DMS153 (cell line): Measurements from ENCODE around the gene CHIT1.

Experiments used
- DNase-seq: peaks from one replicate; lab custom pipeline; 2025; lab: John Stamatoyannopoulos, UW

Gene CHIT1

DNA sequence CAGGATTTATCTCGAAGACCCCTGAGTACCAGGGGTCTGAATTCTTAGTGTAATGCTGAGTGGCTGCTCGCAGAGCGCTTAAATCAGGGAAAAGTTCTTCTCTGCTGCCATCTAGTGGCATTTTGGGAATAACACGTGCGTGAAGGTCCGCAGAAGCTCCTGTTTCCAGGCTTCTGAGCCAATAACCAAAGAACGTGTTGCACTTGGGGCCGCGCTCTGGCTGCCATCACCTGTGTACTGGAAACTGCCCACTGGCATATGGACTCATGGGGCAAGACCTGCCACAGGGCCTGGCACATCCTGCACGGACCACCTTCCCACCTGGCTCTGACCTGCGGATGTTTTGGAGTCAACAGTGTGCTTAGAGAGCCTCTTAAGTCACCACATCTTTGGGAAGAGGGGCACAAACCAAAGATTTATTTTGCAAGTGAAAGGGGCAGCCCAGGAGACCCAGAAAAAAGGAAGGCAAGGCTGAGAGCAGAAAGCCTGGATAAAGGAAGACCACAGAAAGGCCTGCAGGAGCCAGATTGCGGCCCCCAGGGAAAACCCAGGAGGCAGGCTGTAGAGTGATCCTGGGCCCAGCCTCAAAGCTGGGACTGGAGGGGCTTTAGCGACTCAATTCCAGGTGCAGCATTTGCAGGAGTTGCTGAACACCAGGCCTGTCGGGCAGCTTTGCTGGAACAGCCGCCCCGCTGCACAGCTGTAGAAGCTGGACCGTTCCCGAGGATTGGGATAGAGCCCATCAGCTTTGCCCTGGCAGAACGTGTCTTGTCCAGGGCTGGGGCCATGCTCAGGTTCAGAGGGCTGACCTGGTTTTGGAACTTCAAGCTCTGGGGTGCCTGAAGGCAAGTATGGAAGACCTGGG, 13.0 kb downstream of the CHIT1 start:
- DNase-seq: peak; percentile 63

DNA sequence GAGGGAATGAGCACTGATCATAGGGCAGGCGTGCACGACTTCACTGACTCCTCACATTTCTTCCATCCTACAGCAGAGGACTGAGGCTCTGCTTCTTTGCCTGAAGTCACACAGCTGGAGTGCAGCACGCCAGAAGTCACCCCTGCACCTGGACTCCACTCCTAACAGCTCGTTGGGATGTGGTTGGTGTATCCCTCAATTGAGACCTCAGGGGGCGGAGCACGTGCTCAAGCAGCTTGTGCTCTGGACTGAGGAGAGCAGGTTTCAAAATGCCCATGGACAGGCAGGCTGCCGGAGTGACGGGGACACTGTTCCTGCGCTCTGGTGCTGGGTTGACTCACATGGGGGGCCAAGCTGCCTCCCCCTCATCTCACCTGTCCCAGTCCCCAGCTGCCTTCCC, 13.9 kb downstream of the CHIT1 start:
- no peak for DNase-seq

GRCh38 chr1:203214871-203215270, 14.6 kb downstream of the CHIT1 start:
- no peak for DNase-seq

- DNase-seq: no peak
Observed at GRCh38 chr1:203213126-203213525, 16.3 kb downstream of the CHIT1 start.

DNA sequence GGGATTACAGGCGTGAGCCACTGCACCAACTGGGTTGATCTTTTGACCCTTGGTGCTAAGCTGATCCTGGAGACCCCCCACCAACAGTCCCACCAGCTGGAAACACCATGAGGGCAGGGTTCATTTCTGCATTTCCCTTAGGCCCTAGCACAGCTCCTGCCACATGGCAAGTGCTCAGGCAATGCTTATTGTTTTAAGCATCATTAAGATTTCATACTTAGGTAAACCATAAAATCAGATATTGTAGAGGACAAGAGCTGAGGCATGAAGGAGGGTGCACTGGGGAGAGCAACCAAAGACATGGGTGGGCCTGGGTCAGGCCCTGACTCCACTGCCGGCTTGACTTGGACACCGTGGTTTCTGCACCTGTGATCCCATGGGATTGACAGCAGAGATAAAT, 17.7 kb downstream of the CHIT1 start:
- no peak for DNase-seq

DNA sequence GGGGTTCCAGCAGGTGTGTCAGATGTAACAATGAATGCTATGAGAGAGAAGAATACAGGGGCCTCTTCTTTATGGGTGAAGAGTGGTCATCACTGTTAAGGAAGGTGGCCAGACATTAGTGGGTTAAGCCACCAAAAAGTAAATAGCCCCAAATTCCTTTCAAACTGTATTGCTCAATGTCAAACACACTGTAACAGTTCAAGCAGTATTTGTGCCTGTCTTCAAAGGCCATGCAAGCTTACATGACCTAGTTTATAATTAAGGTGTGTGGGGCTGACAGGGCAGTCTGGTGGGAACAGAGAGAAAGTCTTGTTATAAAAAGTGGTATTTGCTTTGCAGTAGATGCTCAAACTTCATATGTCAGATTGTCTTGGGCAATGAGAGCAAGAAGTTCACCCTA, 18.5 kb downstream of the CHIT1 start:
- DNase-seq: no peak

GRCh38 chr1:203210350-203210749, 19.1 kb downstream of the CHIT1 start:
- DNase-seq: no peak

DNA sequence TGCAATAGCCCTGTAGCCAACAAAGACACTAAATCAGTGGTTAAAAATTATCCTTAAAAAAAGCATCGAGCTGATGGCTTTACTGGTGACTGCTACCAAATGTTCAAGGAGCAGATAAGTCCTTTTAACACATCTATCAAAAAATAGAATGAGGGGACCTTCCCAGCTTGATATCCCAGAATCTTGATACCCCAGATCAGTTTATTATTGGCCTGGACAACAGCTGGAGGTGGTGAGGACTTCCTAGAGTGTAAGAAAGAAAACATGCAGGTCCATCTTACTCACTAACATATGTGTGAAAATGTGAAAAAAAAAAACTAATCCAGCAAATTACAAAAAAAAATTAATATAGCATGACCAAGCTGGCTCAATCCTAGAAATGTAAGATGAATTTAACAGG, 21.3 kb downstream of the CHIT1 start:
- DNase-seq: no peak

- no peak for DNase-seq
Observed at GRCh38 chr1:203207751-203208150, 21.7 kb downstream of the CHIT1 start.

GRCh38 chr1:203206129-203206687, 23.3 kb downstream of the CHIT1 start:
- no peak for DNase-seq

GRCh38 chr1:203204756-203205155, 24.7 kb downstream of the CHIT1 start:
- DNase-seq: no peak

GRCh38 chr1:203202431-203203245, 26.8 kb downstream of the CHIT1 start:
- no peak for DNase-seq

DNA sequence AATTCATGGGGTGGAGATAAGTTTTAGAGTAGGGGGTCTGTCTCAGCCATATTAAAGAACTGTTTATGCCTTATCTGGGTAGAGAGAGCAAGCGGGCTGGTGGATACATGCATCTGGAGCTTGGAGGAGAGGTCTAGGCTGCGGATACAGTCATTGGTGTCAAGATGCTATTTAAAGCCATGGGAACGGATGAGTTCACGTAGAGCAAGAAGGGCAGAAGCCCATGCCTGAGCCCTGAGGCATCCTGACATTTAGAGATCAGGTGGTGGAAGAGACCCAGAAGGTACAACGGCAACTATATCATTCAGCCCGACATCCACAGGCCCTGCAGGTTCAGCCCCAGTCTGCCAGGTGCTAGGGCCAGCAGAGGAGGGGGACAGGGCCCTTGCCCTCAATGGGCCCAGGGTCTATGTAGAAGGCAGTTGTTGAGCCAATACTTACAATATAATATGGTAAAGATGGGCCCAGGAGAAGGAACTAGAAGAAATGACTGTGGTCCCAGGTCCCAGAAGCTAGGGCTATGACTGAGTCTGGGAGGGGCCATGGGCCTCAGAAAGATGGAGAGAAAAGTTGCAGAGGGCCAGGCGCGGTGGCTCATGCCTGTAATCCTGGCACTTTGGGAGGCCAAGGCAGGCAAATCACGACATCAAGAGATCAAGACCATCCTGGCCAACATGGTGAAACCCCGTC, 27.8 kb downstream of the CHIT1 start:
- DNase-seq: no peak

DNA sequence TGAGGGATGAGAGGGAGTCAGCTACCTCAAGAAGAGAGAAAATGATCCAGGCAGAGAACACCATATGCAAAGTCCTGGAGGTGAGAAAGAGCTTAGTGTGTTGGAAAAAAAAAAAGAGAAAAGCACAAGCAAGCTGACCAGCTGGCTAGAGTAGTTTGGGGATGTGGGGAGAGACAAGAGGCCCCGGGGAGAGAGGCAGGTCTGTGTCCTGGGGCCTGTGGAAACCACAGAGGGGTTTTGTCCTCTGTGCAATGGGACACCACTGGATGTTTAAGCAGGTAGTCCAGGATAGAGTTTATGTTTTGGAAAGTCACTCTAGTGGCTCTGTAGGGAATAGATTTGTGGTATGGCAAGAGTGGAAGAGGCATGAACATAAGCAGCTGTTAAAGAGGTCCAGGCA, 28.6 kb downstream of the CHIT1 start:
- no peak for DNase-seq

GRCh38 chr1:203199816-203200571, 29.5 kb downstream of the CHIT1 start:
- no peak for DNase-seq

GRCh38 chr1:203199481-203199815, 30.0 kb downstream of the CHIT1 start:
- no peak for DNase-seq

DNA sequence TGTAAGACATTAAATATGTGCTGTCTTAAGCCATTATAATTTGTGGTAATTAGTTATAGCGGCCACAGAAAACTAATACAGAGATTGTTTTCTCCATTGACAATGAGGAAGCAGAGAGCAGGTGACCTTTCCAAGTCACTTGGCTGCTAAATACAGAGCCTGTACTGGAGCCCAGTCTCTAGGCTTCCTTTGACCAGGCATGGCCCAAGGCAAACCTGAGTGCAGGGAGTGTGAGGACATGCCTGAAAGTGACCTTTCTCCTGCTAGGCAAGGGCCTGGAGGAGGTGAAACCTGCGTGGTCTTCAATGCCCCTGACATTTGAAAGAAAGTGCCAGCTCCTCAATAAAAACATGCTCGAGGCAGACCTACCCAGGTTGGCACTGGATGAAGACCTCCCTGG, 30.5 kb downstream of the CHIT1 start:
- no peak for DNase-seq

DNA sequence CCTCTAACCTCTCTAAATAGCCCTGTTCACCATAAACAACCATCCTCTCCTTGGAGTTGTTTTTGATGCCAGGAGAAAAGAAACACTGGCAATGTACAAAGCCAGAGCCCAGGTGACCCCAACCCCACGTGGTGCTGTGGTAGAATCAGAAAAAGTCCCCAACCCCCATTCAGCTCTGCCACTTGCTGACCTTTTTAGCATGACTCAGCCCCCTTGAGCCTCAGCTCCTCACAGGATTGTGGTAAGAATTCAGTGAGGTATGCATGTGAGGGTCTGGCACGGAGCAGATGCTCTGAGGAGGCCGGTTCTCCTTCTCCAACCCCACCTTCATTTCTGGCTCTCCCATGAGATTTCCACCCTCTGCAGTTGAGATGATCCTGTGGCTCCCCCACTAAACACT, 31.8 kb downstream of the CHIT1 start:
- DNase-seq: no peak

DNA sequence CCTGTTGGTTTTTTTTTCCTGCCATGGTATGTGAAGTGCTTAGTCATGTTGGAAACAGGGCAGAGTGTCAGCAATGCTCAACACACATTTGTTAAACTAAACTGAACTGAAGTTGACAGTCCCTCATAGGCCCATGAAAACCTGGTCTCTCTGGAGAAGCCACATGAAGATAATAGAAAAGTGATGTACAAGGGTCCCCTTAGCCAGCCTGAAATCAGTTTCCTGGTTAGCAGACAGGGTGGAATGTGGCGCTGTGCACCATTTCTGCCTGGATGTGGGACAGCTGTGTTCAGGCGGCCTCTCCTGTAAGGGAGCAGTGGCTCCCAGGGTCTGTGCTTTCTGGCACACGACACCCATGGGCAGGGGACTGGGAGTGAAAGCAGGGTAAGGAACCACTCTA, 33.1 kb downstream of the CHIT1 start:
- DNase-seq: no peak

DNA sequence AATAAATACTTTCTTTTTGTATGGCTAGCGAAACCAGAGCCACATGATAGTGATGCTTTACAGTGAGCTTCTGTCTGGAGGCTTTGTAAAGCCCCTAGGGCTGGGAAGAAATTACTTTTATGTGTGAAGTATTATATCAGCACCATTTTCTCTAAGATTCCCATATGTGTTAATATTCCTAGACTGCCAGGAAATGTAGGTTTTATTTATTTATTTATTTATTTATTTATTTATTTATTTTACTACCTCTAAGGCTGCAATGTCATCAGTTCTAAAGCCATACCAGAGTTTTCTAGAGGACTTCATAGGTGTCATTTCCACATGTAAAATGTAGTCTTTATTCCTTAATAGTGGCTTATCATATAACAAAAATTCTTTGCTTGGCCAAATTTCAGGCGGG, 38.5 kb downstream of the CHIT1 start:
- DNase-seq: no peak

GRCh38 chr1:203189951-203190352, 39.5 kb downstream of the CHIT1 start:
- DNase-seq: no peak
